Breast epithelium (tissue), 4 donors: Measurements from ENCODE around the gene BPIFA1. TPM values are rescaled to one million over a fixed set of nuclear protein-coding genes. Genes with fewer than 3 reads are reported as not detected.

Source experiments
- DNase-seq, 2 donors: peaks; one replicate each; pipeline ENCODE4 v3.0.0-alpha.2; 2019; ENCODE audit warnings: low spot score in 2 of 2
- H3K27ac ChIP-seq, 2 donors: fragments of 200-600 bp; sonication (generic) in 1 of 2; one replicate each; pipeline ENCODE4 v1.5.1; 2016 to 2019; ENCODE audit warnings: mild to moderate bottlenecking in 1 of 2
- H3K27me3 ChIP-seq, 2 donors: fragments of 200-600 bp; sonication (generic) in 1 of 2; one replicate each; pipeline versions ENCODE4 v1.5.1 to v1.6.0; 2017 to 2019; ENCODE audit warnings: control low read depth in 1 of 2, mild to moderate bottlenecking in 1 of 2
- H3K36me3 ChIP-seq: fragments of 200-600 bp; one replicate; pipeline ENCODE4 v1.5.1; 2019
- H3K4me1 ChIP-seq, 2 donors: fragments of 200-600 bp; sonication (generic); one replicate each; pipeline ENCODE4 v1.5.1; 2016 to 2019; ENCODE audit warnings: control low read depth in 1 of 2
- H3K4me3 ChIP-seq, 3 donors: fragments of 200-600 bp; sonication (generic); 1 replicate in 2 of 3; 2 replicates in 1 of 3; pipeline ENCODE4 v1.5.1; 2016 to 2019; ENCODE audit warnings: mild to moderate bottlenecking in 3 of 3, moderate library complexity in 2 of 3
- H3K9me3 ChIP-seq, 2 donors: fragments of 200-600 bp; sonication (generic) in 1 of 2; one replicate each; pipeline ENCODE4 v1.5.1; 2016 to 2019; ENCODE audit warnings: control low read depth in 1 of 2
- POLR2A ChIP-seq: fragments of 450-650 bp; IDR thresholded peaks from one replicate; pipeline ENCODE4 v1.6.1; 2016; ENCODE audit warnings: antibody characterized with exemption, mild to moderate bottlenecking, moderate library complexity
- POLR2AphosphoS5 ChIP-seq, 3 donors: sonication (generic); formaldehyde crosslinking; IDR thresholded peaks; one replicate each; pipeline ENCODE4 v1.6.1; 2017; ENCODE audit warnings: antibody characterized with exemption in 3 of 3
- intact Hi-C: fragments of 100-400 bp; cut with DNase I; formaldehyde crosslinking; loops from one replicate; pipeline ENCODE4 v1.15.1; 2023; ENCODE audit warnings: low total_unique reads
- total RNA-seq, 3 donors: library from RNA; depleted of rRNA; stranded (reverse); fragments of >200 nt; gene quantifications; one replicate each; pipeline ENCODE4 v1.1.0, GENCODE V29; 2016
- TF ChIP-seq, protein P1 (sequence below), 3 donors: fragments of 450-650 bp; IDR thresholded peaks; one replicate each; pipeline ENCODE4 v1.5.1; 2016 to 2017; ENCODE audit warnings: antibody characterized with exemption in 3 of 3, mild to moderate bottlenecking in 3 of 3, moderate library complexity in 3 of 3

BPIFA1 gene
- total RNA-seq, 3 donors from 2014 or later = not detected

GRCh38 chr20:33275871-33276270 is 40.1 kb downstream of the BPIFA1 start:
- Histone ChIP-seq H3K27me3 (no peaks in the 10 kb centered on the region), H3K4me1 (no peaks in the 10 kb centered on the region), H3K36me3 (no peaks in the 10 kb centered on the region), H3K4me3 (no peak overlapping the region), H3K27ac (no peak overlapping the region), H3K9me3 (no peaks in the 10 kb centered on the region)
- no peak for DNase-seq
- TF ChIP-seq, protein P1, sequence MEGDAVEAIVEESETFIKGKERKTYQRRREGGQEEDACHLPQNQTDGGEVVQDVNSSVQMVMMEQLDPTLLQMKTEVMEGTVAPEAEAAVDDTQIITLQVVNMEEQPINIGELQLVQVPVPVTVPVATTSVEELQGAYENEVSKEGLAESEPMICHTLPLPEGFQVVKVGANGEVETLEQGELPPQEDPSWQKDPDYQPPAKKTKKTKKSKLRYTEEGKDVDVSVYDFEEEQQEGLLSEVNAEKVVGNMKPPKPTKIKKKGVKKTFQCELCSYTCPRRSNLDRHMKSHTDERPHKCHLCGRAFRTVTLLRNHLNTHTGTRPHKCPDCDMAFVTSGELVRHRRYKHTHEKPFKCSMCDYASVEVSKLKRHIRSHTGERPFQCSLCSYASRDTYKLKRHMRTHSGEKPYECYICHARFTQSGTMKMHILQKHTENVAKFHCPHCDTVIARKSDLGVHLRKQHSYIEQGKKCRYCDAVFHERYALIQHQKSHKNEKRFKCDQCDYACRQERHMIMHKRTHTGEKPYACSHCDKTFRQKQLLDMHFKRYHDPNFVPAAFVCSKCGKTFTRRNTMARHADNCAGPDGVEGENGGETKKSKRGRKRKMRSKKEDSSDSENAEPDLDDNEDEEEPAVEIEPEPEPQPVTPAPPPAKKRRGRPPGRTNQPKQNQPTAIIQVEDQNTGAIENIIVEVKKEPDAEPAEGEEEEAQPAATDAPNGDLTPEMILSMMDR (IDR thresholded peaks at IDR 0.05) = no peak
- no peak for TF ChIP-seq POLR2AphosphoS5 (IDR thresholded peaks at IDR 0.05)
- TF ChIP-seq POLR2A = no peak
- intact Hi-C loops = no loop called here

DNA sequence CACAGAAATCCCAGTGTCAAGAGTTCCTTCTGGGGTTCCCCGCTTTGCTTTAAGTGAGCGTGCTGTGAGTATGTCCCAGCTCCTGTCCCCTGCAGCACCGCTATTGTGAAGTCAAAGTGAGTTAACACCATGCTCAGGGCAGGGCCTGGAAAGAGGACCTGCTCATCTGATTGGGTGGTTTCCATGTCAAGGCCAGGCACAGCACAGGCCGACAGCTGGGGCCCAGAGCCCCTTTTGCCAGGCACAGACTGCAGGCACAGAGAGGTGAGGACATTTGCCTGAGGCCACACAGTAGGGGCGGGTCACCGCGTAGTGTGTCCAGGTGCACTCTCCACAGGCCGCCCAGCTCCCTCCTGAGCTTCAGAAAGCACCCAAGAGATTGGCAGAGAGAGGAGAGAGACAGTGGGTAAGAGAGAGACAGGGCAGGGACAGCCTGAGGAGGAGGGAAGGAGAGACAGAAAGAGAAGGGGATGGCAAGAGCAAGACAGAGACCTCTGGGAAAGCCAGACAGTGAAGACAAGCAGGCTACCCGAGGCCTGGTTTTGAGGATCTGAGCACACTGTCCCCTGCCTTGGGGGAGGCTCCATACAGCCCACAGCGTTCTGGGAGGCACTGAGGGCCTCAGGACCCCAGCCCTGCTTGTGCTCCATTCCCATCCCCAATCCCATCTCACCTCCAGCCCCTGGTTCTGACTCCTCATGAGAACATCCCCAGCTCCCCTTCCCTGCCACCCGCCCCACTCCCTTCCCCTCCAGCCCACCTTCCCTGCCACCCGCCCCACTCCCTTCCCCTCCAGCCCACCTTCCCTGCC is 40.7 kb downstream of the BPIFA1 start:
- TF ChIP-seq POLR2AphosphoS5 (IDR thresholded peaks at IDR 0.05) (no peak), POLR2A (no peak)
- TF ChIP-seq, protein P1 (IDR thresholded peaks at IDR 0.05) = no peak
- Histone ChIP-seq H3K27ac (no peak overlapping the region), H3K36me3 (no peaks in the 10 kb centered on the region), H3K4me1 (no peaks in the 10 kb centered on the region), H3K4me3 (no peak overlapping the region), H3K27me3 (no peaks in the 10 kb centered on the region), H3K9me3 (no peaks in the 10 kb centered on the region)
- no peak for DNase-seq
- intact Hi-C loops = no loop called here

DNA sequence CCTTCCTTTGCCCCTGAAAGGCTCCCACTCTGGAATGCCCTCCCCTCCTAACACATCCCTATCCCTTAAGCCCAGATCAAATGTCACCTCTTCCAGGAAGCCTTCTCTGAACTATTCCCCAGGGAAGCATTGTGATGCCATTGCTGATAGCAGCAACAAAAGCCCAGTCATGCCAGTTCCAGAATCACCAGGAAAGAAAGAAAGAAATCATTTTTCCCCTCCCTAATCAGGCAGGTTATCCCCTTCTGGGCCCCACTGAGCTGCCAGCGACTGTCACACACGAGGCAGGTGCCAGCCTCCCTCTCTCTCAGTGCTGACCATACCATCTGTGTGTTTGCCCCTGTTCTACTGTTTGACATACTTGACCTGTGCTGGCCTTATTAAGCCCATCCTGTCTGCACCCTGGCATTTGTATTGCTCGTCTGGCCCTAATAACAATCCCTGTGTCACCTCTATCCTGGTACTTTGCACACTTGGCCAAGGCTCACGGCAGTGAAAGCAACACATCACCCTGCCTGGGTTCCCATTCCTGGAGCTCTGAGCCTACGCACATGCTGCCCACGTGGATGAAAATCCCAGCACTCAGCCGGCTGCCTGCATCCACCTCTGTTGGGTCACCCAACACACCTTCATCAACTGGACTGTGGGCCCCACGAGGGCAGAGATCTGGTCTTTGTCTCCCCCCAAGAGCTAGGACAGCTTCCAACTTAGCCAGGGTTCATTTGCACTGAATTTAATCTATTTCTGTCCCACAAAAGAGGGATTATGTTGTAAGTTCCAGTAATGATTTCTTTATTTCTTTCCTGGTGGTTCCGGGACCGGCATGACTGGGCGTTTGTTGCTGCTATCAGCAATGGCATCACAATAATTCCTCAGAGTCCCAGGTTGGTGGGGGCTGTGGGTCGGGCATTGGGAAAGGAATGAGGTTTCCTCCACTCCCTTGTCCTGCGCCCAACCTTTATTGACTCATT is 42.0 kb downstream of the BPIFA1 start:
- TF ChIP-seq POLR2A (no peak), POLR2AphosphoS5 (IDR thresholded peaks at IDR 0.05) (no peak)
- TF ChIP-seq, protein P1 (IDR thresholded peaks at IDR 0.05) = no peak
- no peaks in the 10 kb centered on the region for H3K36me3 ChIP-seq
- intact Hi-C loops = no loop called here
- no peaks in the 10 kb centered on the region for H3K9me3 ChIP-seq
- no peaks in the 10 kb centered on the region for H3K4me1 ChIP-seq
- no peak overlapping the region for H3K4me3 ChIP-seq
- no peak for DNase-seq
- H3K27ac ChIP-seq = no peak overlapping the region
- no peaks in the 10 kb centered on the region for H3K27me3 ChIP-seq

DNA sequence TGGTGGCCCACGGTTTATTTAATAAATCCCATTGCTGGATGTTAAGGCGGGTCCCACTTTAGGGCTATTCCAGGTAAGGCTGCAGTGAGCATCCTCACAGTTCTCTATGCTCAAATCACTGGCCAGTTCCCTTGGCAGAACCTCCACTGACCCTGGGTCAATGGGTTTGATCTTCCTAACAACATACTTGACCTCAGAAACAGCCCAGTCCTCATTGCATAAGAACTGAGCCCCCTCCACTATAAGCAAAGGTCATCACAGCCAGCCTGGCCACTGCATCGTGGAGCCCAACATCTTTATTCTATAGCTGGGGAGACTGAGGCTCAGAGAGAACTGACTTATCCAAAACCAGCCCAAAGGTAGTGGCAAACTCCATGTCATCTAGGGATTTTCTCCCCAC is 42.9 kb downstream of the BPIFA1 start:
- intact Hi-C loops = no loop called here

More for the DNA sequence above, 42.9 kb downstream of the BPIFA1 start:
- H3K9me3 ChIP-seq = no peaks in the 10 kb centered on the region
- TF ChIP-seq POLR2A = no peak
- no peak for TF ChIP-seq POLR2AphosphoS5 (IDR thresholded peaks at IDR 0.05)
- TF ChIP-seq, protein P1 (IDR thresholded peaks at IDR 0.05) = no peak
- H3K4me1 ChIP-seq = no peaks in the 10 kb centered on the region
- no peak for DNase-seq
- H3K4me3 ChIP-seq = no peak overlapping the region
- H3K36me3 ChIP-seq = no peaks in the 10 kb centered on the region
- no peaks in the 10 kb centered on the region for H3K27me3 ChIP-seq
- H3K27ac ChIP-seq = no peak overlapping the region
